SHP77 (cell line): ENCODE measurements around the gene DLG2.

Experiments
- DNase-seq, 2 experiments: peaks; one replicate each; lab custom pipeline; 2025; lab: John Stamatoyannopoulos, UW

DLG2 gene

DNA sequence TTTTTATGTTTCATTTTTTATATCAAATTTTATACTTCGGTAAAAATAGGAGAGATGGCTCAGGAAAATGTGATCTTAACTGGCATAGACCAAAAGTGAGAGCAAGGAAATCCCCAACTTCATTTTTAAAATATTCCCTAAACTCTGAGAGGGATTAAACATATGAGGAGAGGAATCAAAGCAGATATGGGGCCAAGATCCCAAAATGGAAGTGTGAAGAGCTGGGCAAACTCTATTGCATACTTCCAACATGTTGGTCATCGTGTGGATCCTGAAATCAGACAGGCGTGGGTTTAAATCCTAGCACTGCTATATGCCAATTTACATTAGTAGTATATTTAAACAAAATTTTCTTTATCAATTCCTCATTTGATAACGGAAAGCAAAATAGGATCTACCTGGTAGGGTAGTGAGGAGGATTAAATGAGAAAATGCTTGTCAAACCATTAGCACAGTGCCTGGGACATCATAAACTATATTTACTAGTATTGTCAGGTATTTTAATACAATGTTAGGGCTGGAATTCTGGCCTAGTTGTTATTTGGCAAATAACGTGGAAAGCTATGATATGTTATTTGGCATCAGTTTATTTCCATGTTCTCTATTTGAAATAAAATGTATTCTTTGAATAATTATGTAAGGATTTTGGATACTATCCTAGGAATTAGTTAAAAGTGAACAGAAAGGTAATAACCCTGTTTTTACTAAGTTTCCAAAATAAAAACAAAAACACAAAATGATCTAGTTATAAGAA, 1948.1 kb downstream of the DLG2 start:
- DNase-seq = no peak

- DNase-seq = no peak
Measured at GRCh38 chr11:83677730-83678129, 1949.4 kb downstream of the DLG2 start.

GRCh38 chr11:83676056-83676601, 1951.0 kb downstream of the DLG2 start:
- DNase-seq = no peak

- no peak for DNase-seq
Measured at GRCh38 chr11:83674102-83674896, 1952.8 kb downstream of the DLG2 start.

GRCh38 chr11:83671289-83671688, 1955.9 kb downstream of the DLG2 start:
- DNase-seq = no peak

DNA sequence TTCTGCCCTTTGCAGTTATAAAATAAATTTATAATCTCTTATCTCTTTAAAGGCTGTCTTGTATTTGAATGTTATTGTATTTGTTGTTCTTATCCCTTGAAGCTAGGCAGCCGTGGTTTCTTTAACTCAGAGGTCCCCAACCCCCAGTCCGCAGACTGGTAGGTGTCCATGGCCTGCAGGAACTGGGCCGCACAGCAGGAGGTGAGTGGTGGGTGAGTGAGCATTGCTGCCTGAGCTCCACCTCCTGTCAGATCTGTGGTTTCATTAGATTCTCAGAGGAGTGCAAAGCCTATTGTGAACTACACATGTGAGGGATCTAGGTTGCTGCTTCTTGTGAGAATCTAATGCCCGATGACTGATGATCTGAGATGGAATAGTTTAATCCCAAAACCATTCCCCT, 1961.0 kb downstream of the DLG2 start:
- no peak for DNase-seq

DNA sequence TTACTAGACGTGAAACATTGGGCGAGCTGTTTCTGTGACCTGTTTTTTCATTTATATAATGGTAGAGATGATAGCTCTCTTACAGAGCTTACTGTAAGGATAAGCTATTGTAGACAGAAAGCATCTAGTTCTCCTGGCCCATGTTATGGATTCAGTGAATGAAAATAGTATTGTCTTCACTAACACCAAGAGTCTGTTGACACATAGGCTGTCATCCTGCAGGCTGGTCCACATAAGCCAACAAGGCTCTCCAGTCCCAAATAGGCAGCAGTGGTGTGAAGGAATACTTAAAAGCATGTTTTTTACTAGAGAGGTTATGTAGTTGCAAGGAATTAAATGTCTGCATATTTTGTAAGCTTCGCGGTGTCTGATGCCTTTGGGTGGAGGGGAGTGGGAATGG, 1963.2 kb downstream of the DLG2 start:
- DNase-seq = no peak

GRCh38 chr11:83663446-83663845, 1963.7 kb downstream of the DLG2 start:
- DNase-seq = no peak

- no peak for DNase-seq
Measured at GRCh38 chr11:83662494-83662893, 1964.7 kb downstream of the DLG2 start.

DNA sequence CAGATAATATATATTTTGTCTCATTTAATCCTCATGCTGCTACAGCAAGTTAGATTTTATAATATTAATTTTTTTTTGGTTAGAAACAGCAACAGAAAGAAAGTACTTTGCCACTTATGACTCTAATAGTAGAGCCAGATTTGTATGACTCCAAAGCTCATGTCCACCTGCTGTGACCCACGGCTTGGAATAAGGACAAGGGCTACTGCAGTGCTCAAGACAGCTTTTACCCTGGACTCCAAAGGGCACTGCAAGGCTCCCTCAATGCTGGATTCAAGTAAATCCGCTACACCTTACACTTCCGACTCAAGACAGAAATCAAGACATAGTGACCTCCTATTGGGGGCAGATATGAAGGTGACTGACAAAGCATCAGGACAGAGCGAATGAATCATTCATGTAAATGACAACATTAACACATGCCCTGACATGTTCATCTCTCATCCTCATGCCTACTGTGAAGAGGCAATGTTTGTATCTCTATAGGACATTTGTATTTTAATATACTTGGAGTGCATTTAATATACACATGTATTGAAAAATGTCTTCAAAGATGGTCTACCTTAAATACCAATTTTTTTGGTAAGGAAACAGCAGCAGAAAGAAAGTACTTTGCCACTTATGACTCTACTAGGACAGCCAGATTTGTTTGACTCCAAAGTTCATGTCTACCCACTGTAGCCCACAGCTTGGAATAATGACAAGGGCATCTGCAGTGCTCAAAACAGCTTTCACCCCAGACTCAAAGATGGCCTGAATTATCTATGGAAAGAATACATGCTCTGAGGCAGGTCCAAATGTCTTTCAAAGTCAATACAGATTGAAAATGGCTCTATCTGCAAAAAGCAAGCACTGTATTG, 1965.4 kb downstream of the DLG2 start:
- DNase-seq = no peak

DNA sequence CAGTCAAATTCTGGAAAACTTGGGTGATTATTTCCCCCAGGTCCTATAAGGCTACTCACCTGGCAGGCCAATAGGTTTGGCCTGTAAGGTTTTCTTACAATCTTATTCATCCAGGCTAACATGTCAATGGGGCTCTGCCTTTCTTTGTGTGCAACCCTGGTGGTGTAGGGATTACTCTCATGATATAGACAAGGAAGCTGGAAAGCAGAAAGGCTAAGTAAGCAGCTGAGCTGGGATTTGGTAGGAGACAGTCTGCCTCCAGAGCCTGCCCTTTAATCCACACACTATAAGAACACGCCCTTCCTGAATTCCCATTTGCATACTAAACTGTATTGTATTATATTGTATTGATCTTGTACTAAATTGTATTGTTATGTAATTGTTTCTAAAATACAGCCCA, 1967.7 kb downstream of the DLG2 start:
- DNase-seq = no peak

DNA sequence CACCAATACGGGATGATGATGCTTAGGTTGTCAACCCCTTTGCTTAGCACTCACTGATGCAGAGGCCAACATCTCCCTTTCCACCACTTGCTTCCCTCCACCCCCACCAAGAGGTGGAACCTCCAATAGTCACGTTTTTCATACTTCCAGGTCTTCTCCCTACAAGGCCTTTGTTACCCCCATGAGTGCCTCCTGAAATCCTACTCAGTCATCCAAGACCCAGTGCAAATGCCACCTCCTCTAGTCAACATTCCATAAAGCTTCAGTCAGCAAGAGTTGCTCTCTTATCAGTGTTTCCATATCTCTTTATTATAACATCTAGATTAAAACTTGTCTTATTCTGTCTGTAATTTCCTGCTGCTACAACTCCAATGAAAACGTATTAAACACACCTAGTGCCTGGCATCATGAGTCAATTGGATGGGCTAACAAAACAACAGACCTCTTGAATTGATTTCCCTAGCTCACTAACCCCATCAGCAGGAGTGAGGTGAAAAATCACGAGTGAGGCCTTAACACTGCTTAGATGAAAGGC, 1970.3 kb downstream of the DLG2 start:
- DNase-seq = no peak

- DNase-seq = no peak
Measured at GRCh38 chr11:83655976-83656375, 1971.2 kb downstream of the DLG2 start.

GRCh38 chr11:83649528-83649855, 1977.7 kb downstream of the DLG2 start:
- no peak for DNase-seq

DNA sequence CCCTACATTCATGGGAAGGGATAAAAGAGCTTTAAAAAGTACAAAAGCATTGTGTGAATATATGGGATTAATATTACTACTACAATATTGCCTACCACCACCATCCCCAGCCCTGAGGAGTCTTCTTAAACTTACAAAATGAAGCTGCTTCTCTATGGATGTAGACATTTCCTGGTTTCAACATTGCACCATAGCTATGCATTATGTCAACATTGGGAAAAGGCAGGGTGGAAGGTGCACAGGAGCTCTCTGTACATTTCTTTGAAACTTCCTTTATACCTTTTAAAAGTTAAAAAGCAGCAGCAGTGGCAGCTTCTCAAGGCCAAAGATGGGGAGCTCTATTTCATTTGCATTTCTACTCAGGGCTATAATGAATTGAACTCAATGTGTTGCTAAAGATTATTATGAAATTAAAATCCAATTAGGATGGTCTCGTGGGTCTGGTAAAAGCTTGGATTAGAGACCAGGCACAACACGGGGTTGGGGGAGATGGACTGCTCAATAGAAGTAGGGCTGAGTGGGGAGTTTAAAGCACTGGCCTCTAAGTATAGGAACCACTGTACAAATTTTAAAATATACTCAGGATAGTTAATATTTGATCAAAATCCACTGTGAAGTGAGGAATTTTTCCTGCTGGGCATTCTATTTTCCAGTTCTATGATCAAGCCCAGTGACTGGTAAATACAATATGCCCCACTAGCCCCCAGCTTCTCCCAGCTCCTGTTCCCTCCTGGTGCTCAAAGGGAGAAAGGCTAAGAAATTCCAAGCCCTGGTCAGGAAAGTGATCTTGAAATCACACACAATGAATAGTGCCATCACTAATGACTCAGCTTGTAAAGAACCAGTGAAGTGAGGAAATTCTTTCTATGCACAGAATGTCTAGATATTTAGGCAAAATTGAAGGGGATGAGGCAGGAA, 1978.3 kb downstream of the DLG2 start:
- DNase-seq = no peak

DNA sequence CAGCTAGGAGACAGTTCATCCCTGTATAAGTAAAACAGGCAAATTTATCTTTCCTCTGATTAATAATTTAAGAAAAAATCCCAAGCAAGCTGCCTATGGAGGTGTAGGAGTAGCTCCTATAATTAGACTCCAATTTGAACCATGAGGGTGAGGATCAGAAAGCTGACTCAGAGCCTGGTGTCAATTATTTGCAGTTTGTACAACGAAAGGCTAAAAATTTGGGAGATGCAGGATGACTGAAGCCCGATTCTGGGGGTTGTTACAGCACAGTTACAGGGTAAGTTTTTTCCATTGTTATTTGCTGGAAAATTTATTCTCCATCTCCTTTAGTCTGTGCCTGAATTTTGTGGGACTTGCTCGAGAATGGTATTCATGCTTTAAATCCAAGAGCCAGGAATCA, 1981.6 kb downstream of the DLG2 start:
- DNase-seq = no peak

- DNase-seq = no peak
Measured at GRCh38 chr11:83643115-83643514, 1984.0 kb downstream of the DLG2 start.

DNA sequence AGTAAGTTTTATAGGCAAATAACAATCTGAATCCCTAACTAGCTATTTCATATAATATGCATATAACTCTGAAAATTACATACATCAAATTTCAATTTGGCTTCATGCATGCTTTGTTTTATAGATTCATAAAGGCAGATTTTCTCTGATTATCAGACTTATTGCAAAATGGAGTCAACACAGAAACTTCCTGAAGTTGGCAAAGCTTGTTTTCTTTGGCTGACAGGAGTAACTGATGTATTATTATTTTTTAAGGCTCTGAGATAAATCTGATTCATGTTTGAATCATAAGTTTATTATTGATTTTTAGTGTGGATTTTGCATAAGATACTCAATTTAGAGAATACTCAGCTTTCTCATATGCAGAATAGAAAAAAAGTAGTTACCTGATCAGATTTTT, 1984.6 kb downstream of the DLG2 start:
- no peak for DNase-seq

GRCh38 chr11:83641511-83641910, 1985.6 kb downstream of the DLG2 start:
- no peak for DNase-seq

- no peak for DNase-seq
Measured at GRCh38 chr11:83639995-83640758, 1987.0 kb downstream of the DLG2 start.
